Stimulated activated CD8-positive, alpha-beta memory T cell treated with anti-CD3 and anti-CD28 coated beads, Interleukin-2, amount 100 ng/mL, for 1 hour (primary cell): Measurements from ENCODE around the gene PBX4.
"Not testable (repeated sequence)": the region's sequence is repeated elsewhere in the genome, so short reads cannot be mapped to it uniquely, and the experiment has no call there.

Experiments
- DNase-seq, 2 donors: peaks; one replicate each; pipeline ENCODE4 v3.0.0-alpha.2; 2020; ENCODE audit warnings: low read depth in 2 of 2

The PBX4 gene

GRCh38 chr19:19627621-19628500, 9.4 kb upstream of the PBX4 start, which contains the start of gene LPAR2:
LPAR2 (minus strand) TSS chr19:19628220; CDS start chr19:19627275, 945 bp downstream.
- peak; percentile 49 to 63 for DNase-seq

DNA sequence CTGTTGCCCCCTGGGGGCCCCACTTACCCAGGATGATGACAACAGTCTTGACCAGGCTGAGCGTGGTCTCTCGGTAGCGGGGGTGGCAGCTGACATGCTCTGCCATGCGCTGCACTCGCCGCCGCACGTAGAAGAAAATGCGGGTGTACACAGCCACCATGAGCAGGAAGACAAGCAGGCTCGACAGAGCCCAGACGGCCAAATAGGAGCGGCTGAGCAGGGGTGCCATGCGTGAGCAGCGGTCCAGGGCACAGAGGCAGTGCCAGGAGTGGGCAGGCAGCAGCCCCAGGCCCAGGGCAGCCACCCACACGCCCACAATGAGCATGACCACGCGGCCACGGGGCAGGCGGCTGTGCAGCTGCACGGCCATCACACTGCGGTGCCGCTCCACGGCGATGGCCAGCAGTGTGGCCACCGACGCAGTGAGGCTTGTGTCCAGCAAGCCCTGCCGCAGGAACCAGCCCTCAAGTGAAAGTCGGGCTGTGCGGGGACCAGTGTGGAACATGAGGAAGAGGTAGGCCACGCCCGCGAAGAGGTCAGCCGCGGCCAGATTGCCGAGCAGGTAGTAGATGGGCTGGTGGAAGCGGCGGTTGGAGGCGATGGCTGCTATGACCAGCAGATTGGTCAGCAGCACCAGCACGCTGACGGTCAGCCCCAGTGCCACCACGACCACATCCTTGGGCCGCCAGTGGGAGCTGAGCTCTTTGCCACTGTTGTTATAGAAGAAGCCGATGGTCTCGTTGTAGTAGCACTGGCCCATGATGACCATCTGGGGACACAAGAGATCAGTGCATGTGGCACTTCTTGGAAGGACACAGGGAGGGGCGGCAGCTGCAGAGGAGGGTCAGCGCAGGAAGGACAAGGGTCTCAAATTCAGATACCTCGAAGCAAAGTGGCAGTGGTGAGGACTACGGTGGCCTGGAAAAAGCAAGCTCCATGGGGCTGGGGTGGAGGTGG, 8.3 kb upstream of the PBX4 start:
- no peak for DNase-seq

- DNase-seq: no peak
These were observed 5.6 kb upstream of the PBX4 start for GRCh38 chr19:19624032-19624570.

GRCh38 chr19:19623383-19623782, 4.9 kb upstream of the PBX4 start:
- DNase-seq: no peak

DNA sequence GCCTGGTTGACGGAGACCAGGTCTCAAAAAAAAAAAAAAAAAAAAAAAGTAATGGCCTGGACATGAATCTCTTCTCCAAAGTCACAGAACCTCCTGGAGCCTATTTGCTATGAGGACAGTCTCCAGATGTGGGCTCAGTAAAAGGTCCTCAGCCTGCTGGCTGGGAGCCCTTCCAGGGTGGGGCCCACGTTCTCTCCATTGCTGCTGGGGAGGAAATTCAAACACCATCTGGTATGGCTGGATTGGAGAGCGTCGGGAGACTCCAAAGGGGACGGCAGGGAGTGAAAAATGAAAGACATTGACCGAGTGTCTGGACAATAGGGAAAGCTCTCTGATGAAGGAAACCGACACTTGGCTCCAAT, 1.3 kb upstream of the PBX4 start:
- no peak for DNase-seq

GRCh38 chr19:19619181-19619848, 828 bp upstream of the PBX4 start:
- no peak for DNase-seq

- no peak for DNase-seq
These were observed 3.4 kb downstream of the PBX4 start for GRCh38 chr19:19615086-19615485.

DNA sequence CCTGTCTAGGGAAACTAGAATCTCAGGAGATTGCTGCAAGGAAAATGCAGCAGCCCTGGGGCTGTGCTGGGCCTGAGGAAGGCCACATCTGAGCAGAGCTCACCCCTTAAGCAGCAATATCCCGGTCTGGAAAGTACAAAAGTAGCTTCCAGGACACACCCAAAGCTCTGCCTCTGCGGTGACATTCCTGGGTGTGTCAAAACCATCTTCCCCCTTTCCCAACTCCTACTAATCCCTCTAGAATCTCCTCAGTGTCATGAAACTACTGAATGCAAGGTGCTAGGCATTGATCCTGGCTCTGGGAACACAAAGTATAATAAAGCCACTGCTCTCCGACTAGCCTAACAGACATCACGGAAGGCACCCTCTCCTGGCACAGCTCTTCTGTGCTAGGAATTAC, 5.0 kb downstream of the PBX4 start:
- no peak for DNase-seq

GRCh38 chr19:19610376-19611202, 7.9 kb downstream of the PBX4 start:
- DNase-seq: no peak

DNA sequence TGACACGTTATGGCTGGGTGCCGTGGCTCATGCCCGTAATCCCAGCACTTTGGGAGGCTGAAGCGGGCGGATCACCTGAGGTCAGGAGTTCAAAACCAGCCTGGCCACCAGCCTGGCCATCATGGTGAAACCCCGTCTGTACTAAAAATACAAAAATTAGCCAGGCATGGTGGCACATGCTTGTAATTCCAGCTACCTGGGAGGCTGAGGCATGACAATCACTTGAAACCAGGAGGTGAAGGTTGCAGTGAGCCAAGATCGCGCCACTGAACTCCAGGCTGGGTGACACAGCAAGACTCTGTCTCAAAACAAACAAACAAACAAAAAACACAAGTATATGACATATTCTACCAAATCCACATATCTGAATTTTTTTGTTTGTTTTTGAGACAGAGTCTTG, 11.8 kb downstream of the PBX4 start:
- DNase-seq: not testable (repeated sequence)

DNA sequence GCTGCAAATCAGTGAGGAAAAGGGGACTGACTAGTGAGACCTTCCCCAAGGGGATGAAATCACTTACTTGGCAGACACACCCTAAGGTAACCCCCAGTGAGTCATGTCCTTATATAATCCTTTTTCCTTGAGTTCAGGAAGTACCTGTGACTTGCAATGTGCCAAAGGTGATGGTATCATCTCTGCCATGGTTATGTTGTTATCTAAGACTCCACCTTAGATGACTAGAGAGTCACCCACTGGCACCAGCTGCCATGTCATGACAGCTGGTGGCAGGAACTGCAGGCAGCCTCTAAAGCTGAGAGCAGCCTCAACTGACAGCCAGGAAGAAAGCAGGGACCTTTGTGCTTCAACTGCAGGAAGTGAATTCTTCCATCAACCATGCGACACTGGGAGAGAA, 12.5 kb downstream of the PBX4 start:
- no peak for DNase-seq

GRCh38 chr19:19602713-19603324, 15.7 kb downstream of the PBX4 start:
- no peak for DNase-seq

DNA sequence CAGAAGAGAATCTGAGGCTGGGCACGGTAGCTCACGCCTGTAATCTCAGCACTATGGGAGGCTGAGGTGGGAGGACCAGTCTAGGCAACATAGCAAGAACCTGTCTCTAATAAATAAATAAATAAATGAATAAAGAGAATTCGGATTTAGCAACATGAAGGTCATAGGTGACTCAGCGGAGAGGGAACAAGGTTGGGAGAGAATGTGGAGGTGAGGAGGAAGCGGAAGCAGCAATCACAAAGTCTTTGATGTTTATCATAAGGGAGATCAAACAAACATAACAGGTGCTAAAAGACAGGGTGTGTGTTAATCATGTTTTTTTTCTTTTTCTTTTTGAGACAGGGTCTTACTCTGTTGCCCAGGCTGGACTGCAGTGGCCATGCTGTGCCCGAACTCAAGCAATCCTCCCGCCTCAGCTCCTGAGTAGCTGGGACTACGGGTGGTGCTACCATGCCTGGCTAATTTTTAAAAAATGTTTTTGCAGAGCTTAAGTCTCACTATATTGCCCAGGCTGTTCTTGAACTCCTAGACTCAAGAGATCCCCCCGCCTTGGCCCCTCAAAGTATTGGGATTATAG, 16.3 kb downstream of the PBX4 start:
- DNase-seq: no peak

GRCh38 chr19:19600793-19601330, 17.6 kb downstream of the PBX4 start:
- DNase-seq: no peak

DNA sequence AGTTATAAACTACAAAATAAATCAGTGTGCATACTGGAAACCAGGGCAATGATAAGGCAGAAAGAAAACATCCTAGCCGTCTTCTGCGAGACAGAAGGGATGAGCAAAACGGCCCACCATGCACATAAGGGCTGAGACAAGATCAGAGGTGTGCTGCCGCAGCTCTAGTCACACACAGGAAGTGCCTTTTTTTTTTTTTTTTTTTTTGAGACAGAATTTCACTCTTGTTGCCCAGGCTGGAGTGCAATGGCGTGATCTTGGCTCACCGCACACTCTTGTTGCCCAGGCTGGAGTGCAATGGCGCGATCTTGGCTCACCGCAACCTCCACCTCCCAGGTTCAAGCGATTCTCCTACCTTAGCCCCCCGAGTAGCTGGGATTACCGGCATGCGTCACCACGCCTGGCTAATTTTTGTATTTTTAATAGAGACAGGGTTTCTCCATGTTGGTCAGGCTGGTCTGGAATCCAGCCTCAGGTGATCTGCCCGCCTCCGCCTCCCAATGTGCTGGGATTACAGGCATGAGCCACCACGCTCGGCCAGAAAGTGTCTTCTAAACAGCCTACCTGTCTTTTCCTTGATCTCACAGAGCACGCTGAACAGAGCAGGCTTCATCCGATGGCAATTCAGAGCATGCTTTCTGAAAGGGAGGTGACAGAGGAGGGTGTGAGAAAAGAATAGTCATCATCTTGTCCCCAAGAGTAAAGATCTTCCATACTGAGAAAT, 19.6 kb downstream of the PBX4 start:
- peak in 1 of 2 donors; percentile 41 for DNase-seq

- DNase-seq: no peak
These were observed 20.6 kb downstream of the PBX4 start for GRCh38 chr19:19597809-19598306.

- no peak for DNase-seq
These were observed 23.3 kb downstream of the PBX4 start for GRCh38 chr19:19595171-19595701.

- no peak for DNase-seq
These were observed 24.1 kb downstream of the PBX4 start for GRCh38 chr19:19594381-19594780.

- no peak for DNase-seq
These were observed 25.8 kb downstream of the PBX4 start for GRCh38 chr19:19592690-19593089.
